HG03442 (cell line): ENCODE results near the gene FNDC3A.

ENCODE experiments used
- ATAC-seq: cut with Tn5 transposase; IDR thresholded peaks from one replicate; pipeline ENCODE4 v1.9.1; 2021; ENCODE audit warnings: mild to moderate bottlenecking, moderate library complexity; ENCODE audit not compliant: unreplicated experiment

Gene FNDC3A

GRCh38 chr13:49246850-49247642 is 271.3 kb downstream of the FNDC3A start:
- ATAC-seq = peak; percentile 31

- peak; percentile 92 for ATAC-seq
Measured at GRCh38 chr13:49247643-49248621, 272.2 kb downstream of the FNDC3A start, which contains the start of gene CDADC1. Gene CDADC1, plus strand, starts transcription at chr13:49247925. Its CDS starts 113 bp downstream, at chr13:49248038.

GRCh38 chr13:49248622-49249002 is 272.9 kb downstream of the FNDC3A start:
- ATAC-seq = no peak

GRCh38 chr13:49251326-49251725 is 275.6 kb downstream of the FNDC3A start:
- ATAC-seq = no peak

- no peak for ATAC-seq
Measured at GRCh38 chr13:49253310-49253709, 277.6 kb downstream of the FNDC3A start.

GRCh38 chr13:49254007-49254406 is 278.3 kb downstream of the FNDC3A start:
- ATAC-seq = no peak

GRCh38 chr13:49256841-49257240 is 281.1 kb downstream of the FNDC3A start:
- no peak for ATAC-seq

GRCh38 chr13:49258089-49258796 is 282.5 kb downstream of the FNDC3A start:
- ATAC-seq = no peak
